GM18870 (cell line): ENCODE results near the gene DACH1.
"Not testable (repeated sequence)": the region's sequence is repeated elsewhere in the genome, so short reads cannot be mapped to it uniquely, and the experiment has no call there.

Source experiments
- ATAC-seq: cut with Tn5 transposase; IDR thresholded peaks from one replicate; pipeline ENCODE4 v1.9.1; 2021; ENCODE audit warnings: moderate library complexity; ENCODE audit not compliant: unreplicated experiment

The DACH1 gene

GRCh38 chr13:71785361-71785760 lies 81.6 kb downstream of the DACH1 start:
- no peak for ATAC-seq

- ATAC-seq, result no peak
These were observed 86.5 kb downstream of the DACH1 start for GRCh38 chr13:71780546-71780945.

GRCh38 chr13:71778998-71779397 lies 88.0 kb downstream of the DACH1 start:
- ATAC-seq, result not testable (repeated sequence)

GRCh38 chr13:71775966-71776365 lies 91.0 kb downstream of the DACH1 start:
- no peak for ATAC-seq

GRCh38 chr13:71774863-71775262 lies 92.1 kb downstream of the DACH1 start:
- ATAC-seq, result no peak

GRCh38 chr13:71773531-71773930 lies 93.5 kb downstream of the DACH1 start:
- no peak for ATAC-seq

- ATAC-seq, result no peak
These were observed 94.6 kb downstream of the DACH1 start for GRCh38 chr13:71772361-71772760.

- no peak for ATAC-seq
These were observed 95.9 kb downstream of the DACH1 start for GRCh38 chr13:71771144-71771543.

GRCh38 chr13:71770710-71771109 lies 96.3 kb downstream of the DACH1 start:
- ATAC-seq, result no peak

GRCh38 chr13:71768881-71769280 lies 98.1 kb downstream of the DACH1 start:
- no peak for ATAC-seq

- ATAC-seq, result no peak
These were observed 107.1 kb downstream of the DACH1 start for GRCh38 chr13:71759651-71760511.

- ATAC-seq, result no peak
These were observed 108.2 kb downstream of the DACH1 start for GRCh38 chr13:71758828-71759227.

- no peak for ATAC-seq
These were observed 112.5 kb downstream of the DACH1 start for GRCh38 chr13:71754407-71754974.

GRCh38 chr13:71752775-71753513 lies 114.1 kb downstream of the DACH1 start:
- no peak for ATAC-seq

GRCh38 chr13:71751073-71751472 lies 115.9 kb downstream of the DACH1 start:
- no peak for ATAC-seq

GRCh38 chr13:71730267-71730666 lies 136.7 kb downstream of the DACH1 start:
- no peak for ATAC-seq

- ATAC-seq, result no peak
These were observed 137.6 kb downstream of the DACH1 start for GRCh38 chr13:71729441-71729840.

GRCh38 chr13:71727662-71728061 lies 139.3 kb downstream of the DACH1 start:
- ATAC-seq, result no peak

- ATAC-seq, result no peak
These were observed 140.0 kb downstream of the DACH1 start for GRCh38 chr13:71727042-71727441.

GRCh38 chr13:71722206-71722605 lies 144.8 kb downstream of the DACH1 start:
- no peak for ATAC-seq

GRCh38 chr13:71721104-71721503 lies 145.9 kb downstream of the DACH1 start:
- no peak for ATAC-seq

- ATAC-seq, result no peak
These were observed 148.1 kb downstream of the DACH1 start for GRCh38 chr13:71718931-71719330.
